Measurements from ENCODE around the gene NAAA.
"Not testable (repeated sequence)": the region's sequence is repeated elsewhere in the genome, so short reads cannot be mapped to it uniquely, and the experiment has no call there.

Gene NAAA

DNA sequence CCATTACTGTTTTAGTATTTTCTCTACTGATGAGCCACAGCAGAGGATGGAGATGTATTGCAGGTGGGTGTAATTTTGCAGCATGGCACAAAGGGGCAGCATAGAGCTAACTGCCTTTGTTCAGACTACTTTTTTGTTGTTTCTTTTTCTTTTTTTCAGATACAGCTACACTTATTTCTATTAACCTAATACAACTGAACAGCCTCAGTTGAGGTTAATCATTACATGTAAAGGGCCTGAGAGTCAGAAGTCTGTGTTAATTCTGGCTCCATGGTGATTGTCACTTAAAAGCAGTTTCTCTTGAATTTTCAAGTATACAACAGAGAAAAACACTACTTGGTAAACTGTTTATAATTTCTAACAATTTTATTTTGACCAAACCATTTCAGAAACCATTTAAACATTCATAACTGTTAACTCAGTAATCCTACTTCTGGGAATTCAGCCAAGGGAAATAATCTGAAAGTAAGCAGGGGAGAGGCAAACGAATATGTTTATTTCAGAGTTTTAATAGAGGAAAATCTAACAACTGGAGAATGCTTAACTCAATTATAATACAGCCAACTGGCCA, 24.6 kb downstream of the NAAA start:
- no peak for DNase-seq

DNA sequence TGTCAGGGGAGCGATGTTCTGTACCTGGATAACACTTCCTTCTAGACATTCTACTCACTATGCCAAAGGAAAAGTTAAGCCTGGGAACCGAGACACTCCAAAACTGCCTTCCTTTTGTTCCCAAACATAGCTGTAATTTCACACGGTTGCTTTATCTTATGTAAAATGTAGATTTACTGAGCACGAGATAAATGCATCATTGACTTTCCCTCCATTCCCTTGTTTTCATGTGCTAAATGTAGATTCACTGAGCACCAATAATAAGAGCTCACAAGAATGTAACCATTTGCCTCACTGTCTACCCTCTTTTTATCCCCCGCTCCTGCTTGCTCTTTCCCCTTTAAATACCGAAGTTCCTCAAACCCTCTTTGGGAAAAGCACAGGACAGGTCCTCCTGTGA, 27.8 kb downstream of the NAAA start:
- no peak for DNase-seq

DNA sequence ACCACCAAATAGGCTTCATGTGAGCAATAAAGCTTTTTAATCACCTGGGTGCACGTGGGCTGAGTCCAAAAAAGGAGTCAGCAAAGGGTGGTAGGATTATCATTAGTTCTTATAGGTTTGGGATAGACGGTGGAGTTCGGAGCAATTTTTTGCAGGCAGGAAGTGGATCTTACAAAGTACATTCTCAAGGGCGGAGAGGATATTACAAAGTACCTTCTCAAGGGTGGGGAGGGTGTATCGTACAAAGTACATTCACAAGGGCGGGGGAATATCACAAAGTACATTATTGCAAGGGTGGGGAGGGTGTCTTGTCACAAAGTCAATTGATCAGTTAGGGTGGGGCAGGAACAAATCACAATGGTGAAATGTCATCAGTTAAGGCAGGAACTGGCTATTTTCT, 30.0 kb downstream of the NAAA start:
- not testable (repeated sequence) for DNase-seq

DNA sequence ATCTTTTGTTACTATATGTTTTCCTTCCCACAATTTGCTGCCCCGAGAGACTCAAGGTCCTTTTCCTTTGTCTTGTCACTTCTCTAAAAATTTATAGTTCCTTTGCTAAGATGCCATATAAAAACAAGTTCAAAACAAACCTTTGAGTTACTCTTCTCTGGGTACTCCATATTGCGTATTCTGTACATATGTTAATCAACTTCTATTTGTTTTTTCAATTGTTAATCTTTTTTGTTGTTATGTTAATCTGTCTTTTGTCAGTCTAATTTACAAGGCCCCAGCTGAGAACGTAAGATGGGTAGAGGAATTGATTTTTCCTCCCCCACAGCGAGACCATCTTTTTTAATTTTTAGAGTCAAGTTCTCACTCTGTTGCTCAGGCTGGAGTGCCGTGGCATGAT, 31.4 kb downstream of the NAAA start:
- no peak for DNase-seq

DNA sequence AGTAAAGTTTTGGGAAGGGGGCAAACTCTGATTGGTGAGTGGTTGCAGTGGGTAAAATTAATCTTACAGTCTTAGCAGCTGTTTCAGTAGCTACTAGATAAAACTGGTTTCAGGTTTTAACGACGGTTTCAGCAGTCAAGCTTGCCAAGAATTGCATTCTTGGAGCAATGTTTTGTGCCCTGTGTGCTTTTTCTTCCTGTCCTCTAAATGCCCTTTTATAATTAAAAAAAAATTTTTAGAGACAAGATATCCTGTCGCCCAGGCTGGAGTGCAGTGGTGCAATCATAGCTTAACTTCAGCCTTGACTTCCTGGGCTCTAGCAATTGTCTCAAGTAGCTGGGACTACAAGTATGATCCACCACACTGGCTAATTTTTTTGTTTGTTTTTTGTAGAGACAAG, 32.3 kb downstream of the NAAA start:
- DNase-seq = no peak

DNA sequence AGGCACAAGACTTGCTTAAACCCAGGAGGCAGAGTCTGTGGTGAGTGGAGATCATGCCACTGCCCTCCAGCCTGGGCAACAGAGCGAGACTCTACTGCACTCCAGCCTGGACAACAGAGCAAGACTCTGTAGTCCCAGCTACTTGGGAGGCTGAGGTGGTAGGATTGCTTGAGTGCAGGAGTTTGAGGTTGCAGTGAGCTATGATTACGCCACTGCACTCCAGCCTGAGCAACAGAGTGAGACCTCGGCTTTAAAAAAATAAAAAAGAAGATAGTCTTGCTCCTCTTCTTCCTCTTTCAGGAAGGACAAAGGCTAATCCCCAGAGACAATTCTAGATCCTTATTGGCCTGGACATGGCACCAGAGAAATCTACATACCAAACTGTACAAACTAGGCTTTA, 32.8 kb downstream of the NAAA start:
- no peak for DNase-seq

DNA sequence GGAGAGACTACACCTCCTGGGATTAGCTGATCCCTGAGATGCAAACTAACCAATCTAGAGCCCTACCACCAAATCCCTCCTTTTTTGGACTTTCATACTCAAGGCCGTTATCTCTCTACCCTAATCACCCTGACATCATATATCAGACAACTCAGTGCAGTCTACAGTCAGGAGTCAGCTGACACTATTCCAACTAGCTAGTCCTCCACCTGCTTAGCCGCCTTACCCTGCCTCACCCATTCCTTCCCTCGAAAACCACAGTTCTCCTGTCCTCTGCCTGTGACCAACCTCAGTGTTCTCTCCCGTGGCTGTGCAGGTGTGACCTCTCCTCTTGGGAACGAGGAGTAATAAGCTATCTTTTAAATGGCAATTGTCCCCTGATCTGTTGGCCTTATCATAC, 36.7 kb downstream of the NAAA start:
- DNase-seq = no peak

DNA sequence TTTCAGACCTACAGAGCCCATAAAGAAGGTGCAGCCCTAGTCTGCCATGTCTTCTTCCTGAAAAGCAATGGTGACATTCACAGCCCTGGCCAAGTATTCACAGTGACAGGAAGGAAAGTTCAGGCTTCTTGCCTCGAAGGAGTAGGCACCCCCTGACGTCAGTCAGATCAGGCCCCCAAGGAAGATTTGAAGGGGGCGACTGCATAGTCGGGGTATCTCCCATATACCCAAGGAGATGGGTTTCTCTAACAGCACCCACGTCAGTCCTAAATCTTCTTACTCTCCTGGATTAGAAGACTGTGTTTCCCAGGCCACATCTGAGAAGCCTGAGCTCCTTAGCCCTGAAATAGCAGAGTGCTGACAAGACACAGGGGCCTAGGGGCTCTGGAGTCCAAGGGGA, 38.5 kb downstream of the NAAA start, which contains the start of gene PPEF2:
Gene PPEF2, minus strand, starts transcription at position 101 of the 400 bp plus-strand sequence. CDS start 6,127 bp downstream, outside the sequence.
- DNase-seq = no peak

GRCh38 chr4:75898536-75898935, 42.3 kb downstream of the NAAA start:
- DNase-seq = no peak

DNA sequence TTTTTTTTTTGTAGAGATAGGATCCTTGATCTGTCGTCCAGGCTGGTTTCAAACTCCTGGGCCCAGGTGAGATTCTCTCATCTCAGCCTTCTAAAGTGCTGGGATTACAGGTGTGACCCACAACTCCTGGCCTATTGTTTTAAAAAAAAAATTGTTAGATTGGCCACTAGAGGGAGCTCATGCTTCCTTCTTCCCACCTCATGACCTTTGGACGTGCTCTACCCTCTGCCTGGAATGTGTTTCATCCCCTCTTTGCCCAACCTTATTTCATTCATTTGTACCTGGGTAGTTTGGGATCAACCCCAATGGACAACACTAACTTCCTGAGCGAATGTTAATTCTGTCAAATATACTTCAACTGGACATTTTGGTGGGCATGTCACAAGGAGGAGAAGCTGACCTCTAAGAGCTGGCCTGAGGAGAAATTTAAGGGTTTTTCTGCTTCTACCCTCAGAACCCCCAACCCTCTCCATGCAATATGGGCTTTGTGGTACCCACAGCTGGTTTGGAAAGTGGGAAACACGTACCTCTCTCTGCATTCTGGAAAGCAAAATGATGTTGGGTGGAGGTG, 45.0 kb downstream of the NAAA start:
- DNase-seq = no peak

DNA sequence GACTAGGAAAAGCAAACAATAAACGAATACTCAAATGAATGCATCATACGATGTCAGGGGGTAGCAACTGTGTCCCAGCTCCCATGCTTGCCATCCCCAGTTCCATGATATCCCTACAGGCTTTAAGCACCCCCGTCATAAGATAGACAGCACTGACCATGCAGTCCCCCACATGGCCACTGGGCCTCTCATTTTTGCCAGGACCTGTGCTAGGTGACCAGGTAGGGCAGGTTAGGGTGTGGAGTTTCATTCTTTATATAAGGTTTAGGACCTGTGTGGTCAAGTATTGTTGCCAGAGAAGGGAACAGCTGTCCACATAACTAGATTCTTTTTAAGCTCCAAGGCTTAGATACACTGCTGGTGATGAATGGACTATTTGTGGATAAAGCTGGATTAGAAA, 48.3 kb downstream of the NAAA start:
- DNase-seq = no peak

DNA sequence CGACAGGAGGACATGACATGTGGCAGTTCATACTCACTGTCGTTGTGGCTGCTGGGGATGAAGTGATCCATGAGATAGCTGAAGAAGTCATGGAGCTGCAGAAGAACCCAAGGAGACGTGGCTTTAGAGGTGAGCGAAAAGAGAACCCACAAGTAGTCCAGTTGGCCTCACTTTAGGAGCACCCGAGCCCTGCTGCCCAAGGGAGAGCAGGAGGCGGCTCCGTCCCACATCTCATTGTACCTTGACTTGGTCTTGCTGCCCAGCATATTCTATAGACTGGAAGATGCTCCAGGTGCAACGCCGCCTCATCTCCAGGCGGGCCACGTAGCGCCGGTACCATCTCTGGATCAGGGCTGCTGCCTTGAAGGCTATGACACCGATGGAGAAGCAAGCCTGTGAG, 49.2 kb downstream of the NAAA start:
- DNase-seq = no peak

DNA sequence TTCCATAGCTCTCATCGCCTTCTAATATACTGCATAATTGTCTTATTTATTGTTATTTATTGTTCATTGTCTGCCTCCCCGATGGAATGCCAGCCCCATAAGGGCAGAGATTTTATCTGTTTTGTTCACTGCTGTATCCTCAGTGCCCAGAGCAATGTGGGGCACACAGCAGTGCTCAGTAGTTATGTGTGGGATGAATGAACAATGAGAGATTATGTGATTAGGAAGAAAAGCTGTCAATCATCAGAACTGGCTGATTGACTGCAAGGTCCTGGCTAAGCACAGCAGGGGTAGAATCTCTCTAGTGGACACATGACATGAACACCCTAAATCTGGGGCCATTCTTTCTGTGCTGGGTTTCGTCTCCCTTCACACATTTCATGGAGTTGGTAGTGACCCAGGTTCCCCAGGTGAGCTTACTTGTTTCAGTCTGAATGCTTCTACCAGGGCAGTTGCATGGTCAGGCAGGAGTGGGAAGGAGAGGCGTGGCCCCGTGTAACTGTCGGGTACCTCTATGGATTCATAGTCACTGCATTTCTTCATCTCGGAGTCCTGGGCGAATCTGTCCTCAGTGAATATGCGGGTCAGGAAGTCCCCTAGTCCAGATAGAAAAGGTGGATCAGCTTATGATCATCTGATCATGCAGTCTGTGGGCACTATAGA, 51.1 kb downstream of the NAAA start:
- DNase-seq = no peak

DNA sequence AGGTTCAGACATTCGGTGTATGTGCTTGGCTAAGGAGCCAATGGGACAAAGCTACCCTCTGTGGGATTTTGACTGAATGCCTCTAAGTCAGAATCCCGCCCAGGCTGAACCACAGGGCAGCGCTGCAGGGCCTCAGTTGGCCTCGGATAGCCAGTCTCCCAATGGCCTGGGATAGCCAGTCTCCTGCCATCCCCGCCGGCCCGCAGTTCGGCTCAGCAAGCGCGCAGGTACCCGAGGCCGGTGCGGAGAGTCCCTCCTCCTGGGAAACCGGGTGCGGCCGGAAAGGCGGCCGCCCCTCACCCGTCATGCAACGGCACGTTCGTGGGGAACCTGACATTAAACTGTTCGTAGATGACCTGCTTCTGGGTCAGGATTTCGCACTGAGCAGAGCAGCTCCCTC, 54.7 kb downstream of the NAAA start:
- no peak for DNase-seq

DNA sequence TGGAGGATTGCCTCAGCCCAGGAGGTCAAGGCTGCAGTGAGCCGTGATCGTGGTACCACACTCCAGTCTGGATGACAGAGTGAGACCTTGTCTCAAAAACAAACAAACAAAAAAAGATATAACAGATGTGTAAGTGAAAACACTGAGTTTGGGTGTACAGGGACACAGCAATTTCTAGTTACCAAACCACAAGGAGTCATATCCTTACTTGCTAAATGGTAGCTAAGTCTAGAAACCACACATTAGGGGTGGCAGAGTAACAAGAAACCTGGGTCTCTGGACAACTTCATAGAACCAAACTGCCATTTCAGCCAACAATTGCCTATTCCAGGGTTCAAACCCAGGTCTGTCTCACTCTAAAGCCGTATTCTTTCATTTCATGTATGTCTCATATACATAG, 59.3 kb downstream of the NAAA start:
- DNase-seq = no peak

DNA sequence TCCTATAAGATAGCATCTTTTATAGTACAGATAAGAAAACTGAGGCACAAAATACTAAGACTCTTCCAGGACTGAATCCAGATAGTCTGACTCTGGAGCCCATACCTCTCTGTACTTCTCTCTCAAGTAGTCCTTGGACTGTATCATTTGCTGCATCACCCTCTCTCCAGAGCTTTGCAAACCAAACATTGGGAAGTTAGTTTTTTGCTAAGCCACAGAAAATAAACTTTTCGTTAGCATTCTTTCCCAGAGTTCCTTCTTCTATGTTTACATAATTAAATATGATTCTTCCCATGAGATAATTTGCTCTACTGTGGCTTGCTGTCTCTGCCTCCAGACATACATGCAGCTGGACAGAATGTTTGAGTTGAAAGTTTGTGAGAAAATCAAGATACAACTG, 60.5 kb downstream of the NAAA start:
- no peak for DNase-seq

GRCh38 chr4:75878246-75878756, 62.5 kb downstream of the NAAA start:
- DNase-seq = no peak

DNA sequence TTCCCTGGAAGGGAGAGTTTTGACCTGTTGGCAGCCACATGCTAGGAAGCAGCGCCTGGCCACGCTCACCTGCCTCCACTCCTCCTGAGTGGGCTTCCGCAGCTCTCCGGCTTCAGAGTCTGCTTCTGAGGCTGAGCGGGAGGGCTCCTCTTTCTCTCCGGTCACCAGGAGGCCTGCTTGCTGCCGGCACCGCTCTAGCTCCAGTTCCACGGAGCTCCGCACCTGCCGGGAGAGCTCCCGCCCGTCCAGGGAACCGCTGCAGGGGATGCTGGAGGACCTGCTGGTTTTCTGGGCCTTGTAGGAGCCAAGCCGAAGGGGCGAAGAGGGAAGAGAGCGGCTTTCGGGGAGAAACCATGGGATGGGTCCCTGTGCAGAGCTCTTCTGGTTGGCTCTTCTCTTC, 64.6 kb downstream of the NAAA start:
- DNase-seq = no peak

DNA sequence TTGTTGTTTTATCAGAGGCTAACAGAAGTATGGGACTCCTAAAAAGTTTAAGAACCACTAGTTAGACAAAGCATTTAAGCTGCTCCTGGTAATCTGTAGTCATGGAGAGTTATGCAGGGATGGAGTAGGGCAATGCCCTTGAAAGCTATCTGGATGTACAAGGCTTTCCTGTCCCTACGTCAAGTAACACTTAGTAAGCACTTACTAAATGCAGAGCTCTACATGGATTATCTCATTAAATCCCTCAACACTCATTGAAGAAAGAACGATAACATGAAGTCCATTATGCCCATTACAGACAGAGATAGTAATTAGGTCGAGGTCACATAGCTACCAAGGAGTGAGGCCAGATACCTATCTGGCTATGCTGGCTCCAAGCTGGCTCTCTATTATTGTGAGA, 71.7 kb downstream of the NAAA start:
- no peak for DNase-seq

- no peak for DNase-seq
Observed at GRCh38 chr4:75867130-75867529, 73.7 kb downstream of the NAAA start.

Data from GOT3 (cell line).